Loucy (cell line): Measurements from ENCODE around the gene C6orf120.

Experiments used
- CTCF ChIP-seq: fragments of 200-600 bp; sonication (generic); conservative IDR thresholded peaks from 2 replicates; pipeline ENCODE4 v1.5.1; 2014; ENCODE audit warnings: mild to moderate bottlenecking, antibody characterized with exemption, low read length
- EZH2phosphoT487 ChIP-seq: fragments of 200-600 bp; IDR thresholded peaks from 2 replicates; pipeline ENCODE4 v1.6.1; 2018; ENCODE audit warnings: antibody characterized with exemption, mild to moderate bottlenecking, moderate library complexity, borderline replicate concordance

GRCh38 chr6:169752074-169752623, 50.2 kb downstream of the C6orf120 start:
- TF ChIP-seq CTCF (no peak), EZH2phosphoT487 (no peak)
